IPS DF 19.7 (cell line): ENCODE measurements around the gene ZNF552.

ENCODE experiments used
- DNase-seq: peaks from one replicate; pipeline ENCODE4 v3.0.0-alpha.2; 2013; ENCODE audit warnings: low read depth, low spot score

Gene ZNF552

GRCh38 chr19:57778336-57778735 lies 36.4 kb downstream of the ZNF552 start:
- DNase-seq, result no peak

- DNase-seq, result no peak
Observed at GRCh38 chr19:57776764-57777296, 37.9 kb downstream of the ZNF552 start.

GRCh38 chr19:57773488-57773887 lies 41.2 kb downstream of the ZNF552 start:
- DNase-seq, result no peak

GRCh38 chr19:57771417-57771816 lies 43.3 kb downstream of the ZNF552 start:
- no peak for DNase-seq

- peak; percentile 97 for DNase-seq
Observed at GRCh38 chr19:57769345-57770131, 45.2 kb downstream of the ZNF552 start, which contains the start of gene ZNF586. TSS of gene ZNF586 (plus strand) at chr19:57769676. CDS start at chr19:57769843, 167 bp downstream.

- no peak for DNase-seq
Observed at GRCh38 chr19:57759096-57759495, 55.6 kb downstream of the ZNF552 start.

- no peak for DNase-seq
Observed at GRCh38 chr19:57757941-57758340, 56.8 kb downstream of the ZNF552 start.
